HepG2 (cell line): Measurements from ENCODE around the gene PPM1M. TPM values are rescaled to one million over a fixed set of nuclear protein-coding genes. Genes with fewer than 3 reads are reported as not detected.

ENCODE experiments used
- ATAC-seq: fragments of 200-7000 bp; cut with Tn5 transposase; 3 replicates; pipeline ENCODE4 v1.9.1; 2020; ENCODE audit warnings: mild to moderate bottlenecking, moderate library complexity
- BruUV-seq: library from RNA; stranded (reverse); fragments of 400-500 nt; replicated peaks from 2 replicates; lab custom pipeline; 2021; lab: Mats Ljungman, UMichigan
- CTCF ChIA-PET: fragments of 300-600 bp; formaldehyde crosslinking; extraction: SDS; loops from one replicate; lab custom pipeline; 2021; ENCODE audit warnings: low total read pairs, inconsistent platforms, low intra/inter-chr PET ratio; lab: Yijun Ruan, JAX
- POLR2A ChIA-PET: fragments of 350-600 bp; sonication (Branson Sonifier 250); formaldehyde crosslinking; loops from one replicate; lab custom pipeline; 2020; ENCODE audit warnings: antibody characterized with exemption, inconsistent platforms; lab: Yijun Ruan, JAX
- DNase-seq: peaks from one replicate; pipeline ENCODE4 v3.0.0-alpha.2; 2015; ENCODE audit warnings: low spot score
- FAIRE-seq: peaks from 3 replicates; lab custom pipeline; 2011; peaks lifted over from hg19 to GRCh38; lab: Jason Lieb, UNC
- H2AFZ ChIP-seq: one replicate; pipeline ENCODE4 v1.6.1; 2011; ENCODE audit warnings: low read length, inconsistent platforms
- H3K27ac ChIP-seq: fragments of 300-600 bp; 3 replicates; pipeline ENCODE4 v1.8.0; 2011; ENCODE audit warnings: mixed run types, mild to moderate bottlenecking, mixed read lengths, low read length, inconsistent platforms; ENCODE audit not compliant: insufficient read depth; ENCODE audit errors: extremely low read length
- H3K27me3 ChIP-seq, 2 experiments: fragments of 200-600 bp in 1 of 2; 2 replicates in 1 of 2; 3 replicates in 1 of 2; pipeline versions ENCODE4 v1.6.0 to v1.8.0; 2011; ENCODE audit warnings: low read length in 2 of 2, mild to moderate bottlenecking in 2 of 2, moderate library complexity in 2 of 2, inconsistent platforms in 1 of 2; ENCODE audit not compliant: insufficient read depth in 2 of 2, control insufficient read depth in 1 of 2
- H3K36me3 ChIP-seq, 2 experiments: fragments of 200-600 bp in 1 of 2; replicated peaks in 1 of 2; 2 replicates in 1 of 2; 3 replicates in 1 of 2; pipeline versions ENCODE4 v1.5.1 to v1.8.0; 2011; ENCODE audit warnings: low read length in 2 of 2, inconsistent platforms in 1 of 2; ENCODE audit not compliant: insufficient read depth in 2 of 2, control insufficient read depth in 1 of 2
- H3K4me1 ChIP-seq: 2 replicates; pipeline ENCODE4 v1.5.1; 2012; ENCODE audit warnings: low read length, inconsistent platforms; ENCODE audit not compliant: insufficient read depth
- H3K4me2 ChIP-seq: 2 replicates; pipeline ENCODE4 v1.6.0; 2011; ENCODE audit warnings: low read depth, low read length, inconsistent platforms
- H3K4me3 ChIP-seq, 3 experiments: fragments of 200-600 bp in 1 of 3; sonication (generic), shearing (Covaris generic) in 1 of 3; replicated peaks in 1 of 3; 2 replicates each; pipeline ENCODE4 v1.5.1; 2011 to 2016; ENCODE audit warnings: low read length in 3 of 3, inconsistent platforms in 2 of 3, low read depth in 2 of 3, mild to moderate bottlenecking in 2 of 3, control low read depth in 1 of 3, mixed read lengths in 1 of 3; ENCODE audit not compliant: insufficient read depth in 1 of 3
- H3K79me2 ChIP-seq: one replicate; pipeline ENCODE4 v1.6.1; 2011; ENCODE audit warnings: low read length, inconsistent platforms; ENCODE audit not compliant: insufficient read depth
- H3K9ac ChIP-seq: 2 replicates; pipeline ENCODE4 v1.6.0; 2011; ENCODE audit warnings: mild to moderate bottlenecking, low read depth, low read length, inconsistent platforms; ENCODE audit not compliant: insufficient read depth
- H3K9me3 ChIP-seq: 2 replicates; pipeline ENCODE4 v1.5.1; 2012; ENCODE audit warnings: mild to moderate bottlenecking, low read length
- H4K20me1 ChIP-seq: 2 replicates; pipeline ENCODE4 v1.6.0; 2011; ENCODE audit warnings: inconsistent platforms, mild to moderate bottlenecking, low read length, moderate library complexity; ENCODE audit not compliant: insufficient read depth
- TFAP4 ChIP-seq: sonication (generic); IDR thresholded peaks from 2 replicates; pipeline ENCODE4 v1.6.1; 2016; ENCODE audit warnings: low read depth, borderline replicate concordance
- ZBTB33 ChIP-seq: sonication (generic); formaldehyde crosslinking; IDR thresholded peaks from 2 replicates; pipeline ENCODE4 v1.4.0; 2020; ENCODE audit warnings: missing genetic modification reagents
- ZC3H4 ChIP-seq: sonication (generic); formaldehyde crosslinking; IDR thresholded peaks from 2 replicates; pipeline ENCODE4 v1.4.0; 2020; ENCODE audit warnings: missing genetic modification reagents, borderline replicate concordance
- ZNF431 ChIP-seq: sonication (generic); formaldehyde crosslinking; IDR thresholded peaks from 2 replicates; pipeline ENCODE4 v1.9.0; 2022; ENCODE audit warnings: missing genetic modification reagents, low read depth, mild to moderate bottlenecking, borderline replicate concordance
- WGBS: methylation state at CpG from one replicate; pipeline ENCODE4 v1.1.6; 2017; ENCODE audit warnings: low lambda C conversion rate; 5-methylcytosine and 5-hydroxymethylcytosine counted together
- in situ Hi-C: cut with HindIII; loops from 2 replicates; pipeline ENCODE4 v1.10.0; 2017; ENCODE audit warnings: low pct_unique_long_range_greater_than_20kb; ENCODE audit not compliant: extremely low pct_ligation_motif_present
- intact Hi-C: fragments of 100-400 bp; cut with micrococcal nuclease; formaldehyde crosslinking; loops from one replicate; pipeline ENCODE4 v1.10.0; 2022; ENCODE audit not compliant: unreplicated experiment
- polyA plus RNA-seq, 8 experiments: library from polyadenylated mRNA; depleted of rRNA in 3 of 8; stranded (reverse) in 7 of 8; unstranded in 1 of 8; fragments of >200 nt; fragmentation: Illumina TruSeq in 4 of 8; extraction: Trizol in 4 of 8; gene quantifications; 2 replicates each; pipeline versions ENCODE4 v1.2.1 to v1.2.3, GENCODE V29; 2011 to 2016; ENCODE audit warnings: low read depth in 4 of 8, missing spikeins in 1 of 8, mixed read lengths in 1 of 8; ENCODE audit not compliant: insufficient read depth in 1 of 8
- total RNA-seq, 5 experiments: library from RNA; depleted of rRNA; stranded (reverse); fragments of >200 nt; fragmentation: Illumina TruSeq; extraction: Trizol; gene quantifications; 2 replicates each; pipeline ENCODE4 v1.2.3, GENCODE V29; 2016; ENCODE audit warnings: low read depth in 1 of 5

Gene PPM1M
- total and polyA plus RNA-seq, 2 of the 13 experiments (the other 11 are each of a cell fraction or from before 2014, with no cell fraction given) = 2.5 to 5.9 TPM

- 37% methylated on average over 10 of the region's 10 CpGs for WGBS
- peak; percentile 34 for ATAC-seq
- H3K27ac ChIP-seq = peak overlapping the region; percentile 44
- CTCF ChIA-PET = no interaction called here
- peaks cover 66% of the 10 kb centered on the region for H3K4me1 ChIP-seq
- in situ Hi-C loops (no loop called here), intact Hi-C loops (loop anchor here (1.0 kb wide), 1 partner anchor 20 kb away; no protein-coding TSS in a partner anchor)
- H3K4me2 ChIP-seq = peak overlapping the region; percentile 90
- no peak for TF ChIP-seq TFAP4
- TF ChIP-seq ZNF431 = peak; percentile 28; the same call in 1 of the 2 replicates
- peak; percentile 15; the same call in 1 of the 2 replicates for TF ChIP-seq ZBTB33
- TF ChIP-seq ZC3H4 = 0 out of 2 replicates have a peak, but pooled peaks have one; percentile 44
- H4K20me1 ChIP-seq = no peaks in the 10 kb centered on the region
- H3K4me3 ChIP-seq = peak overlapping the region; percentile 50 to 94 (median 59); a peak in 5 of 6 replicates
- H3K36me3 ChIP-seq = peaks cover under 1 to 18% of the 10 kb centered on the region in 2 experiments; a peak in 4 of 5 replicates
- no peaks in the 10 kb centered on the region for H3K9me3 ChIP-seq
- peaks cover 11% of the 10 kb centered on the region for H3K79me2 ChIP-seq
- DNase-seq = no peak
- FAIRE-seq = no peak
- BruUV-seq = no TSS peak
- H3K9ac ChIP-seq = peak overlapping the region; percentile 88
- POLR2A ChIA-PET = interaction anchor here (0.8 to 4.3 kb wide), 9 partner anchors 9 to 89 kb away, joined by 3 to 24 read pairs (median 4); partner anchors contain the start of genes GLYCTK and POC1A
- peak overlapping the region; percentile 1 for H2AFZ ChIP-seq
- H3K27me3 ChIP-seq = 0 out of 5 replicates have a peak, but pooled peaks cover 0 to 5% of the 10 kb centered on the region in 2 experiments
Observed at GRCh38 chr3:52197499-52197841, 48.1 kb upstream of the PPM1M start.
